GM19043 (cell line): ENCODE results near the gene UBB.

Experiments used
- ATAC-seq: cut with Tn5 transposase; IDR thresholded peaks from one replicate; pipeline ENCODE4 v1.9.1; 2021; ENCODE audit warnings: low read depth; ENCODE audit not compliant: unreplicated experiment

Gene UBB

DNA sequence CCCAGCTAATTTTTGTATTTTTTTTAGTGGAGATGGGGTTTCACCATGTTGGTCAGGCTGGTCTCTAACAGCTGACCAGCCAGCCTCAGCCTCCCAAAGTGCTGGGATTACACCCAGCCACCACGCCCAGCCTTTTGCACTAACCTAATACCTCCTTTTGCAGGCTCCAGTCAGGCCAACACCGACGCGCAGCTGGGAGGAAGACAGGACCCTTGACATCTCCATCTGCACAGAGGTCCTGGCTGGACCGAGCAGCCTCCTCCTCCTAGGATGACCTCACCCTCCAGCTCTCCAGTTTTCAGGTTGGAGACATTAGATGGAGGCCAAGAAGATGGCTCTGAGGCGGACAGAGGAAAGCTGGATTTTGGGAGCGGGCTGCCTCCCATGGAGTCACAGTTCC lies 36.5 kb downstream of the UBB start:
- no peak for ATAC-seq

DNA sequence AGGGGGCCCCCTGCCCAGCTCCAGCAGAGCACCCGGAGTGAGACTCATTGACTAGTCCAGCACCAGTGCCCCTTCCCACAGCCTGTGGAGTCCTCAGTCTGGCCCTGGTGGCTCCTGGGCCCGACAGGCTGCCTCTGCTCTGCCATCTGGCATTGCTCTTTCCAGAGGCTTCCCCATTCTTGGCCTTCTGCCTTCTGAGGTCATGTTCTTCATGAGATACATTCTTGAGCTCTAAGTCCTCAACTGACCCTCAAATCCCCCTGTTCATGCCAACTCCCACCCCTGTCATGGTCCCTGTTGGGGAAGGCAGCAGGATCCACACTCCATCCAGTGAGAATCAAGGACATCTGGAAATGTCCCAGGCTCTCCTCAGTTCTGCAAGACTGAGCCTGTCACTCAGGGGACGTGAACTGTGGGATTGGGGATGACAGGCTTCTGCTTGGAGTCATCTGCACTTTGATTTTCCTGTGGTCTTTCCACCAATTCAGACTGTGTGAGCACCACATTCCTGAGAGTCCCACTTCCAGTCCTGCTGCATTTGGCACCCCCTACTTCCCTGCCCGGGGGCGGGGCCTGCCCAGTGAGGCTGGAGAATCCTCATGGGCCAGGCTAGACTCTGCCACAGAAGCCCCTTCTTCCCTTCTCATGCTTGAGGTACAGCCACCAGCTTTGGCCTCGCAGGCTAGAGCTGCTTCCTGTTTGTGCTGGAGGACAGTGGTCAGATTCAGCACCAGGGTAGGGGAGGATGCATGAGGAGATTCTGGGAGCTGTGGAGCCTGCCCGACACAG lies 37.2 kb downstream of the UBB start:
- no peak for ATAC-seq

GRCh38 chr17:16418685-16419068 lies 37.8 kb downstream of the UBB start:
- ATAC-seq: no peak

DNA sequence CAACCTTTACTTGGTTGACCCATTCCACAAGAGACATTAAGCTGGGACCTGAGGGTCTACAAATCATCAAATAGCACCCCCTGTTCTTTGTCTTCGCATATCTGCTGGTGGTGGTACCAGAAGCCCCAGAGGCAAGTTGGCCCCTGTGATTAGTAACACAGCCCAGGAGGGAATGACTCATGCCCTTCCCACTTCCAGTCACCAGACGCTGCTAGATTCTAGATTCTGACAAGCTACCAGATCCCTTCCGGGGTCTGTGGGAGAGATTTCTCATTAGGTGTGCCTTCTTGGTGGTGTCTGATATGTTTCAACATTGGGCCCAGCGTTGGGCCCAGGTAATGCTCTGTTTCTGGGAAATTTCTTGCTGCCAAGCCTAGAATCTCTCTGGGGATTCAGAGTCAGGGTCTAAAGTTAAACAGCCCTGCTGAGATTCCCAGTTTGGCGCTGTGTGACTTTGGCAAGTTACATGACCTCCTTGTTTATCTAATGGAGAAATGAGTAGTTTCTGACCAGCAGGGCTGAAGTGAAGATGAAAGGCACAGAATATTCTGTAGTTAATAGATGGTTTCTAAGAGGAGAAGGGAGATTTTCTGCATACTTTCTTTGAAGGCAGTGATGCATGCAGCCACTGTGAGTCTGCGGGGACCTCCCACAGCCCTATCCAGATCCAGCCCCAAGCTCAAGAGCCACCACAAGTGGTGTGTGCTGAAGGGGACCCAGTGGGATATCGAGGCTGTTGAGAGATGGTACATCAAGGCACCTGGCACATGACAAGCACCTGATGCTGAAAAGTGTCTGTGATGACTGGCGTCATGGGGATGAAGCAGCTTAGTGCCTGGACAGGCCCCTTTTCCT lies 38.4 kb downstream of the UBB start:
- peak; percentile 37 for ATAC-seq

- no peak for ATAC-seq
Measured at GRCh38 chr17:16419929-16420271, 39.0 kb downstream of the UBB start.

GRCh38 chr17:16422416-16422815 lies 41.5 kb downstream of the UBB start:
- ATAC-seq: no peak

GRCh38 chr17:16423226-16423872 lies 42.5 kb downstream of the UBB start:
- no peak for ATAC-seq

GRCh38 chr17:16425202-16425601 lies 44.3 kb downstream of the UBB start:
- no peak for ATAC-seq

DNA sequence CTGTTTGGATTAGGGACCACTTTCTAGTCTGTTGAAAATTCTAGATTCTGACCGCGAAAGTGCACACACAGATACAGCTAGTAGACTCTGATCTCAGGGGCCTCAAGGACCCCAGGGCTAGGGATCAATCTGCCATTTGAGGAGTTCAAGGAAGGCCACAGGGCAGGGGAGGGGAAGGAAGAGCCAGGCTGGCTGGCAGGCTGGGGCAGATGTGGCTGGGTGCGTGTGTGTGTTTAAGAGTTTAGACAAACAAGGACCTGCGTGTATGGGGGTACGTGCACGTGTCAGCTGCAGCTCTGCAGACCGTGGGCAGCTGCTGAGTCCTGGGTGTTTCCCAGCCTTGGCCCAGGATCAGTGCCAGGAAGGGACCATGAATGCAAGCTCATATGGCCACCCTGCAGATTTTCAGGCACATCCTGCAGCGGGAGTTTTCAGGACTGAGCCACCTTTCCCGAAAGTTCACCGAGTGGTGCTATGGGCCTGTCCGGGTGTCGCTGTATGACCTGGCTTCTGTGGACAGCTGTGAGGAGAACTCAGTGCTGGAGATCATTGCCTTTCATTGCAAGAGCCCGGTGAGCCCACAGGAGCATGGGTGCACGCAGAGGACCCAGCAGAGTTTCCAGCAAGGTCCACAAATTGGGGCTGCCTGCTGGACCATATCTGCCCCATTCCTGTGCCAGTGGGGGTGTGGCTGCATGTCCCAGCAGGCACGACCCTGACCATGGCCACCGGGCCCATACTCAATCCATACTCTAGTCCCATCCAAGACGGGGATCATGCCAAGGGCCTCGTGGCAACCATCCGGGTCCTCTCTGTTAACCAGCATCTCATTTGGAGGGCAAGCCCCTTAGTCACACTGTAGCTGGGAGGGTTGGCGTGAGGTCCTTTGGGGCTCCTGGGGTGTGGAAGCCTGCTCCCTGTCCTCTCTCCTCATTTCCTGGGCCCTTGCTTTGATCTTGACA lies 45.1 kb downstream of the UBB start:
- no peak for ATAC-seq

- no peak for ATAC-seq
Measured at GRCh38 chr17:16427020-16427419, 46.1 kb downstream of the UBB start.

DNA sequence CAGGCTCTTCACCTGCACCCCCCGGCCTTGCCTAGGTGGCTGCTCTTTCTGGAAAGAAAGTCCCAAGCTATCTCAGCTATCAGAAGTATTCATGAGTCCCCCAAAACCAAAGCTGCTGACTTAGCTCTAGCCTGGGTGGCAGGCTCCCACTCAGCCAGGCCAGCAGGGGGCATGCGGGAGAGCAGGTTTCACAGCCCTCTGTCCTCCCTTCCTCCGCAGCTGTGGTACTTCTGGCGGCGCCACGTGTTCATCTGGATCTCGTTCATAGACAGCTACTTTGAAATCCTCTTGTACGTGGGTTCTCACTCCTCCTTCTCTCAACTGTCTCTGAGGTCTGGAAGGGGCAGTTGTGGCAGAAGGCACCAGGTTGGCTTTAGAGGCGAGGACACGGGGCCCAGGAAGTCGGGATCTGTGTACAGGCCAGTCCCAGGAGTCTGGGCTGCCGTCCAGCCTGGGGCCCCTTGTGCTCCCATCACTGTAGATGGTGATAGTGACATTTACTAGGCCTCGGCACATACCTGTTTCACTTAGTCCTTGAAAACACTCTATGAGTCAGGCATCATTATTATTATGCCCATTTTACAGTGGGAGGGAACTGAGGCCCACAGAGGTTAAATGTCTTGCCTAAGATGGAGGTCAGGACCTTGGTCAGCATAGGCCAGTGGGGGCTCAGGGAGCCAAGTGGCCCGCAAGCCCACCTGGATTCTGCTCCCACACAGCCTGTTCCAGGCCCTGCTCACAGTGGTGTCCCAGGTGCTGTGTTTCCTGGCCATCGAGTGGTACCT lies 47.4 kb downstream of the UBB start:
- no peak for ATAC-seq

GRCh38 chr17:16429083-16429482 lies 48.2 kb downstream of the UBB start:
- no peak for ATAC-seq

- no peak for ATAC-seq
Measured at GRCh38 chr17:16430650-16431049, 49.8 kb downstream of the UBB start.

DNA sequence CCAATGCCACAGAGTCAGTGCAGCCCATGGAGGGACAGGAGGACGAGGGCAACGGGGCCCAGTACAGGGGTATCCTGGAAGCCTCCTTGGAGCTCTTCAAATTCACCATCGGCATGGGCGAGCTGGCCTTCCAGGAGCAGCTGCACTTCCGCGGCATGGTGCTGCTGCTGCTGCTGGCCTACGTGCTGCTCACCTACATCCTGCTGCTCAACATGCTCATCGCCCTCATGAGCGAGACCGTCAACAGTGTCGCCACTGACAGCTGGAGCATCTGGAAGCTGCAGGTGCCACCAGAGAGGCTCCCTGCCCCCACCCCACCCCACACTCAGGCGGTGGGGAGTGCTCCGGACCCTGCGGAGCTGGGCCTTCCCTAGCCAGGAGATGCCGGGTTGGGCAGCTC lies 51.1 kb downstream of the UBB start:
- no peak for ATAC-seq
